Erythroblast (primary cell): ENCODE data around the gene LRP1.

ENCODE experiments used
- GATA1 ChIP-seq: IDR thresholded peaks from 2 replicates; pipeline ENCODE4 v1.6.1; 2011; ENCODE audit warnings: low read depth, mild to moderate bottlenecking, control low read depth, low read length, moderate library complexity
- POLR2A ChIP-seq: IDR thresholded peaks from 2 replicates; pipeline ENCODE4 v1.6.1; 2011; ENCODE audit warnings: mild to moderate bottlenecking, low read length

- TF ChIP-seq POLR2A: no peak
- TF ChIP-seq GATA1: no peak
Measured at GRCh38 chr12:57096748-57097553, 31.3 kb upstream of the LRP1 start.
